Endothelial cell of umbilical vein (primary cell): ENCODE measurements around the gene USP11. TPM values are rescaled to one million over a fixed set of nuclear protein-coding genes. Genes with fewer than 3 reads are reported as not detected.

Source experiments
- BruUV-seq: library from RNA; stranded (reverse); fragments of 400-500 nt; replicated peaks from 2 replicates; lab custom pipeline; 2021; lab: Mats Ljungman, UMichigan
- CTCF ChIA-PET: fragments of 300-600, 350-600 bp; sonication (Branson Sonifier 250); formaldehyde crosslinking; loops from one replicate; lab custom pipeline; 2021; ENCODE audit warnings: antibody characterized with exemption, inconsistent platforms; lab: Charles Lee
- POLR2A ChIA-PET: fragments of 300-600, 350-600 bp; sonication (Branson Sonifier 250); formaldehyde crosslinking; loops from one replicate; lab custom pipeline; 2021; ENCODE audit warnings: antibody characterized with exemption, inconsistent platforms; lab: Charles Lee
- DNase-seq: peaks from one replicate; pipeline ENCODE4 v3.0.0-alpha.2; 2011; ENCODE audit warnings: low read depth, low spot score
- FAIRE-seq: peaks from 2 replicates; lab custom pipeline; 2011; peaks lifted over from hg19 to GRCh38; lab: Jason Lieb, UNC
- H2AFZ ChIP-seq: 2 replicates; pipeline ENCODE4 v1.6.0; 2012; ENCODE audit warnings: low read depth, low read length, control low read depth, inconsistent platforms
- H3K27ac ChIP-seq: 2 replicates; pipeline ENCODE4 v1.5.1; 2011; ENCODE audit warnings: low read depth, mild to moderate bottlenecking, control low read depth, low read length, moderate library complexity; ENCODE audit not compliant: insufficient read depth
- H3K27me3 ChIP-seq, 2 experiments: 2 replicates each; pipeline versions ENCODE4 v1.6.0 to v1.6.1; 2011; ENCODE audit warnings: low read length in 2 of 2, mixed read lengths in 1 of 2; ENCODE audit not compliant: control insufficient read depth in 2 of 2, insufficient read depth in 2 of 2
- H3K36me3 ChIP-seq, 2 experiments: 2 replicates in 1 of 2; 3 replicates in 1 of 2; pipeline ENCODE4 v1.5.1; 2011; ENCODE audit warnings: low read length in 2 of 2, mild to moderate bottlenecking in 1 of 2, moderate library complexity in 1 of 2; ENCODE audit not compliant: control insufficient read depth in 2 of 2, insufficient read depth in 2 of 2; ENCODE audit errors: extremely low read depth in 1 of 2
- H3K4me1 ChIP-seq: 3 replicates; pipeline ENCODE4 v1.5.1; 2011; ENCODE audit warnings: mild to moderate bottlenecking, low read length; ENCODE audit not compliant: control insufficient read depth, insufficient read depth; ENCODE audit errors: extremely low read depth
- H3K4me2 ChIP-seq: 2 replicates; pipeline ENCODE4 v1.6.1; 2011; ENCODE audit warnings: low read length, control low read depth, mixed read lengths; ENCODE audit not compliant: insufficient read depth
- H3K4me3 ChIP-seq, 3 experiments: fragments of 200-600 bp in 1 of 3; sonication (generic), shearing (Covaris generic) in 1 of 3; replicated peaks in 1 of 3; 2 replicates each; pipeline ENCODE4 v1.5.1; 2011 to 2016; ENCODE audit warnings: control low read depth in 3 of 3, low read length in 3 of 3, mild to moderate bottlenecking in 2 of 3, inconsistent platforms in 1 of 3, low read depth in 1 of 3, moderate library complexity in 1 of 3; ENCODE audit not compliant: insufficient read depth in 1 of 3
- H3K79me2 ChIP-seq: 2 replicates; pipeline ENCODE4 v1.6.0; 2012; ENCODE audit warnings: low read length, inconsistent platforms; ENCODE audit not compliant: control insufficient read depth, insufficient read depth
- H3K9ac ChIP-seq: replicated peaks from 2 replicates; pipeline ENCODE3; 2011; ENCODE audit warnings: low read length, control low read depth; ENCODE audit not compliant: insufficient read depth; ENCODE audit errors: extremely low read depth
- H3K9me1 ChIP-seq: replicated peaks from 3 replicates; pipeline ENCODE4 v1.6.0; 2011; ENCODE audit warnings: mild to moderate bottlenecking, low read length; ENCODE audit not compliant: control insufficient read depth, insufficient read depth; ENCODE audit errors: extremely low read depth
- H3K9me3 ChIP-seq: replicated peaks from 2 replicates; pipeline ENCODE4 v1.5.1; 2012; ENCODE audit warnings: low read length, inconsistent platforms; ENCODE audit not compliant: control insufficient read depth, insufficient read depth
- H4K20me1 ChIP-seq: replicated peaks from 2 replicates; pipeline ENCODE3; 2011; ENCODE audit warnings: mild to moderate bottlenecking, low read length; ENCODE audit not compliant: control insufficient read depth, insufficient read depth; ENCODE audit errors: extremely low read depth
- CTCF ChIP-seq, 2 donors: IDR thresholded peaks; 1 replicate in 1 of 2; 2 replicates in 1 of 2; pipeline ENCODE4 v1.5.1; 2011; ENCODE audit warnings: low read length in 2 of 2, mild to moderate bottlenecking in 2 of 2, moderate library complexity in 2 of 2, control low read depth in 1 of 2, inconsistent platforms in 1 of 2, low read depth in 1 of 2; ENCODE audit not compliant: insufficient read depth in 1 of 2; ENCODE audit errors: extremely low read depth in 1 of 2
- EZH2 ChIP-seq: IDR thresholded peaks from 2 replicates; pipeline ENCODE4 v1.6.1; 2012; ENCODE audit warnings: borderline replicate concordance, low read depth, mild to moderate bottlenecking, moderate library complexity, low read length, inconsistent platforms; ENCODE audit not compliant: severe bottlenecking
- GATA2 ChIP-seq: IDR thresholded peaks from 2 replicates; pipeline ENCODE4 v1.7.0; 2011; ENCODE audit warnings: low read depth, mild to moderate bottlenecking, moderate library complexity, mixed read lengths, low read length; ENCODE audit not compliant: insufficient read length, insufficient read depth
- JUN ChIP-seq: IDR thresholded peaks from 2 replicates; pipeline ENCODE4 v1.6.1; 2011; ENCODE audit warnings: borderline replicate concordance, low read depth; ENCODE audit not compliant: insufficient read length, insufficient read depth
- MYC ChIP-seq: IDR thresholded peaks from one replicate; pipeline ENCODE4 v1.6.1; 2011; ENCODE audit warnings: mild to moderate bottlenecking, low read depth, low read length
- POLR2A ChIP-seq: IDR thresholded peaks from 2 replicates; pipeline ENCODE4 v1.6.1; 2012; ENCODE audit warnings: low read depth, mild to moderate bottlenecking, control low read depth, low read length
- POLR2AphosphoS5 ChIP-seq: IDR thresholded peaks from 2 replicates; pipeline ENCODE4 v1.6.1; 2012; ENCODE audit warnings: low read depth, mild to moderate bottlenecking, control low read depth, low read length, moderate library complexity; ENCODE audit not compliant: insufficient read depth
- dilution Hi-C: fragments of 300-500 bp; cut with MboI; formaldehyde crosslinking; loops from one replicate; pipeline ENCODE4 v1.15.0; 2019; ENCODE audit warnings: low sequenced_read_pairs; ENCODE audit not compliant: extremely low pct_ligation_motif_present
- intact Hi-C: fragments of 100-400 bp; cut with micrococcal nuclease; formaldehyde crosslinking; loops from one replicate; pipeline ENCODE4 v1.10.0; 2022
- polyA plus RNA-seq, 4 experiments: library from polyadenylated mRNA; depleted of rRNA in 3 of 4; stranded (reverse) in 3 of 4; unstranded in 1 of 4; fragments of >200 nt; gene quantifications; 2 replicates each; pipeline versions ENCODE4 v1.2.1 to v1.2.3, GENCODE V29; 2011 to 2012; ENCODE audit warnings: missing spikeins in 1 of 4
- total RNA-seq: library from RNA; stranded (reverse); gene quantifications from 2 replicates; pipeline ENCODE4 v1.2.3, GENCODE V29; 2021
- TF ChIP-seq, protein P1 (sequence below): IDR thresholded peaks from 2 replicates; pipeline ENCODE4 v1.6.1; 2011; ENCODE audit not compliant: insufficient read depth, insufficient read length

The USP11 gene
- total and polyA plus RNA-seq, 2 donors (not counting 3 experiments of a cell fraction or from before 2014, with no cell fraction given): 24.0 to 36.4 TPM

DNA sequence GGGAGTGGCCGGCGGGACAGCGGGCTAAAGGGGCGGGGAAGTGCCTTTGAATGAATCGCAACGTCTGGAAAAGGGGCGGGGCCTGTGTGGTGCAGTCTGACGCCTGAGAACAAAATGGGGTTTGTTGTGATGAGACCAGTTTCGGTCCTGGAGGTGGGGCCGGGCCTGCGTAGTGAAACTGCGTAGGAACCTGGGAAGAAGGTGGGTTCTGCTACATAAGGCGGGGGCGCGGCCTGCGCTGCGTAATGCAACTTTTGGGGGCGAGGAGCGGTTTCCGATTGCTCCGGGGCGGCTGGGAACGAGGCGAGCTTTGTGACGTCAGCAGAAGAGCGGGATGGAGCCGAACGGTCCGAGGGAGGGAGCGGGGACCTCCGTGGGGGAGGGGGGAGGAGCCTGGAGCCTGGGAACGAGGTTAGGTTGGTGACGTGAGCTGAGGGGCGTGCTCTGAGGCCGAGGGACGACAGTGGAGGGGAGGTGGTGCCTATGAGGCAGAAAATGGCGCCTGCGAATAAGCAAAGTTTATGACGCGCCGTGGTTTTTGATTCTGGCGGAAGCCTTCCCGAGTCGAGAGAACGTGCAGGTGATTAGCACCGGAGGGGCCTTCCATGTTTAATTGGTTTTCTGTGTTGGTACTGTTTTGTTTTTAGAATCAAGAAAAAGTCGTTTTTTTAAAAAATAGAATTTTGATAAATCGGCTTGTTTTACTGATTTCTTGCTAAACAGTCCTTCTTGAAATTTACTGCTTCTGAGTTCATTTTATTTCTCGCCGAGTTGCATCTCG, 714 bp downstream of the USP11 start:
- no peak for TF ChIP-seq CTCF (IDR thresholded peaks at IDR 0.05; ENCODE audit: extremely low read depth in 1 of 2, insufficient read depth in 1 of 2, low read depth in 1 of 2, low read length in 2 of 2)
- TF ChIP-seq POLR2A: peak; percentile 56
- TF ChIP-seq POLR2AphosphoS5: no peak
- TF ChIP-seq, protein P1, sequence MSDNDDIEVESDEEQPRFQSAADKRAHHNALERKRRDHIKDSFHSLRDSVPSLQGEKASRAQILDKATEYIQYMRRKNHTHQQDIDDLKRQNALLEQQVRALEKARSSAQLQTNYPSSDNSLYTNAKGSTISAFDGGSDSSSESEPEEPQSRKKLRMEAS: no peak
- TF ChIP-seq JUN: no peak
- no peak for TF ChIP-seq MYC
- TF ChIP-seq EZH2: no peak
- no peak for TF ChIP-seq GATA2
- POLR2A ChIA-PET: interaction anchor here (0.6 to 1.7 kb wide), 3 partner anchors 12 to 64 kb away, joined by 3 to 10 read pairs (median 3); partner anchors contain the start of gene CDK16
- H3K9me1 ChIP-seq: no peaks in the 10 kb centered on the region
- peak overlapping the region; percentile 95 for H3K27ac ChIP-seq
- CTCF ChIA-PET: interaction anchor here (1.0 to 1.7 kb wide), 3 partner anchors 79 to 290 kb away, joined by 4 to 15 read pairs (median 5); no protein-coding TSS in a partner anchor
- no peaks in the 10 kb centered on the region for H4K20me1 ChIP-seq
- no peaks in the 10 kb centered on the region for H3K9me3 ChIP-seq
- H3K4me2 ChIP-seq: peak overlapping the region; percentile 72
- peaks cover 8% of the 10 kb centered on the region for H3K79me2 ChIP-seq
- no TSS peak for BruUV-seq
- dilution Hi-C loops (no loop called here), intact Hi-C loops (loop anchor here (1.0 to 5.0 kb wide), 3 partner anchors 15 to 149 kb away; partner anchors contain the start of genes CDK16 and UBA1)
- peak overlapping the region; percentile 99 for H3K9ac ChIP-seq
- H2AFZ ChIP-seq: peak overlapping the region; percentile 75
- H3K27me3 ChIP-seq: no peaks in the 10 kb centered on the region
- H3K4me3 ChIP-seq: peak overlapping the region; percentile 42 to 96 (median 74)
- FAIRE-seq: peak; percentile 95
- peaks cover 3% of the 10 kb centered on the region for H3K4me1 ChIP-seq
- peak; percentile 93 for DNase-seq
- H3K36me3 ChIP-seq: peaks cover 0 to 4% of the 10 kb centered on the region in 2 experiments
